ENCODE results near the gene RNF31. TPM values are rescaled to one million over a fixed set of nuclear protein-coding genes. Genes with fewer than 3 reads are reported as not detected.

RNF31 gene
- total and polyA plus RNA-seq, 2 donors (not counting 3 experiments of a cell fraction or from before 2014, with no cell fraction given) = 32.3 to 69.7 TPM

DNA sequence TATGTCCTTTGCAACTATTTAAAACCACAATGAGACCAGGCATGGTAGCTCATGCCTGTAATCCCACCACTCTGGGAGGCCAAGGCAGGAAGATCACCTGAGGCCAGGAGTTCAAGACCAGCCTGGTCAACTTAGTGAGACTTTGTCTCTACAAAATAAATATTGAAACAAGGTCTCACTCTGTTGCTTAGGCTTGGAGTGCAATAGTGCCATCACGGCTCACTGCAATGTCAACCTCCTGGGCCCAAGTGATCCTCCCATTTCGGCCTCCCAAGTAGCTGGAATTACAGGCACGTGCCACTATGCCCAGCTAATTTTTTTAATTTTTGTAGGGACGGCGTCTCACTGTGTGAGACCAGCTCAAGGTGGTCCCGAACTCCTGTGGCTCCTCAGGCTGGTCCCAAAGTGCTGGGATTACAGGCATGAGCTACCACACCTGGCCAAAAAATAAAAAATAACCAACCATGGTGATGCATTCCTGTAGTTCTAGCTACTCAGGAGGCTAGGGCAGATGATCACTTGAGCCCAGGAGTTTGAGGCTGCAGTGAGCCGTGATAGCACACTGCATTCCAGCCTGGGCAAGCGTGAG lies 17.8 kb upstream of the RNF31 start:
- H3K4me2 ChIP-seq (ENCODE audit: insufficient read depth, low read length) = no peak overlapping the region
- H3K27me3 ChIP-seq (ENCODE audit: control insufficient read depth in 2 of 2, insufficient read depth in 2 of 2, low read length in 2 of 2) = no peaks in the 10 kb centered on the region
- H3K4me1 ChIP-seq (ENCODE audit: control insufficient read depth, extremely low read depth, insufficient read depth, low read length) = no peaks in the 10 kb centered on the region
- no peaks in the 10 kb centered on the region for H4K20me1 ChIP-seq (replicated peaks; ENCODE audit: control insufficient read depth, extremely low read depth, insufficient read depth, low read length)
- DNase-seq (ENCODE audit: low read depth, low spot score) = no peak
- BruUV-seq (replicated peaks) = no TSS peak
- TF ChIP-seq JUN (IDR thresholded peaks at IDR 0.05; ENCODE audit: borderline replicate concordance, insufficient read depth, insufficient read length, low read depth) (no peak), POLR2A (IDR thresholded peaks at IDR 0.05; ENCODE audit: low read depth, low read length) (no peak), FOS (IDR thresholded peaks at IDR 0.05; ENCODE audit: borderline replicate concordance, insufficient read depth, low read length) (no peak), POLR2AphosphoS5 (IDR thresholded peaks at IDR 0.05; ENCODE audit: insufficient read depth, low read depth, low read length) (no peak), GATA2 (IDR thresholded peaks at IDR 0.05; ENCODE audit: insufficient read depth, insufficient read length, low read depth, low read length) (no peak), MAX (IDR thresholded peaks at IDR 0.05; ENCODE audit: insufficient read depth, insufficient read length) (no peak), EZH2 (IDR thresholded peaks at IDR 0.05; ENCODE audit: borderline replicate concordance, low read depth, low read length, severe bottlenecking) (no peak), MYC (IDR thresholded peaks at IDR 0.05; ENCODE audit: low read depth, low read length) (no peak), CTCF (IDR thresholded peaks at IDR 0.05; ENCODE audit: extremely low read depth in 1 of 2, insufficient read depth in 1 of 2, low read depth in 1 of 2, low read length in 2 of 2) (no peak)
- H3K27ac ChIP-seq (ENCODE audit: insufficient read depth, low read depth, low read length) = no peak overlapping the region
- no peak for FAIRE-seq
- H3K79me2 ChIP-seq (ENCODE audit: control insufficient read depth, insufficient read depth, low read length) = no peaks in the 10 kb centered on the region
- ChIA-PET CTCF (interaction anchor here (0.6 kb wide), 1 partner anchor 99 kb away, joined by 3 read pairs; no protein-coding TSS in a partner anchor), POLR2A (interaction anchor here (0.6 to 1.1 kb wide), 2 partner anchors 14 to 814 kb away, joined by 4 read pairs; no protein-coding TSS in a partner anchor)
- dilution Hi-C loops (cut with MboI; ENCODE audit: extremely low pct_ligation_motif_present, low sequenced_read_pairs) = no loop called here
- no peaks in the 10 kb centered on the region for H3K9me1 ChIP-seq (replicated peaks; ENCODE audit: control insufficient read depth, extremely low read depth, insufficient read depth, low read length)
- intact Hi-C loops (cut with micrococcal nuclease) = no loop called here
- no peak overlapping the region for H3K9ac ChIP-seq (replicated peaks; ENCODE audit: extremely low read depth, insufficient read depth, low read length)
- no peak overlapping the region for H2AFZ ChIP-seq (ENCODE audit: low read depth, low read length)
- H3K4me3 ChIP-seq (replicated peaks in 1 of 3; ENCODE audit: insufficient read depth in 1 of 3, low read depth in 1 of 3, low read length in 3 of 3) = no peak overlapping the region
- H3K9me3 ChIP-seq (replicated peaks; ENCODE audit: control insufficient read depth, insufficient read depth, low read length) = no peaks in the 10 kb centered on the region
- no peaks in the 10 kb centered on the region for H3K36me3 ChIP-seq (ENCODE audit: control insufficient read depth in 2 of 2, extremely low read depth in 1 of 2, insufficient read depth in 2 of 2, low read length in 2 of 2)
